A673 (cell line): ENCODE results near the gene URB2.
"Not testable (repeated sequence)": the region's sequence is repeated elsewhere in the genome, so short reads cannot be mapped to it uniquely, and the experiment has no call there.

ENCODE experiments used
- EZH2 ChIP-seq: fragments of 200-600 bp; sonication (generic); IDR thresholded peaks from 2 replicates; pipeline ENCODE4 v1.6.1; 2017; ENCODE audit warnings: borderline replicate concordance, low read depth, mild to moderate bottlenecking, mixed read lengths, antibody characterized with exemption, low read length; ENCODE audit not compliant: poor library complexity, severe bottlenecking
- TF ChIP-seq, protein P1 (sequence below): fragments of 300-800, 200-600 bp; sonication (generic); conservative IDR thresholded peaks from 2 replicates; pipeline ENCODE4 v1.5.1; 2017; ENCODE audit warnings: low read depth, mild to moderate bottlenecking, antibody characterized with exemption, low read length, moderate library complexity, mixed read lengths

GRCh38 chr1:229622641-229623120 is 3.4 kb upstream of the URB2 start:
- TF ChIP-seq, protein P1, sequence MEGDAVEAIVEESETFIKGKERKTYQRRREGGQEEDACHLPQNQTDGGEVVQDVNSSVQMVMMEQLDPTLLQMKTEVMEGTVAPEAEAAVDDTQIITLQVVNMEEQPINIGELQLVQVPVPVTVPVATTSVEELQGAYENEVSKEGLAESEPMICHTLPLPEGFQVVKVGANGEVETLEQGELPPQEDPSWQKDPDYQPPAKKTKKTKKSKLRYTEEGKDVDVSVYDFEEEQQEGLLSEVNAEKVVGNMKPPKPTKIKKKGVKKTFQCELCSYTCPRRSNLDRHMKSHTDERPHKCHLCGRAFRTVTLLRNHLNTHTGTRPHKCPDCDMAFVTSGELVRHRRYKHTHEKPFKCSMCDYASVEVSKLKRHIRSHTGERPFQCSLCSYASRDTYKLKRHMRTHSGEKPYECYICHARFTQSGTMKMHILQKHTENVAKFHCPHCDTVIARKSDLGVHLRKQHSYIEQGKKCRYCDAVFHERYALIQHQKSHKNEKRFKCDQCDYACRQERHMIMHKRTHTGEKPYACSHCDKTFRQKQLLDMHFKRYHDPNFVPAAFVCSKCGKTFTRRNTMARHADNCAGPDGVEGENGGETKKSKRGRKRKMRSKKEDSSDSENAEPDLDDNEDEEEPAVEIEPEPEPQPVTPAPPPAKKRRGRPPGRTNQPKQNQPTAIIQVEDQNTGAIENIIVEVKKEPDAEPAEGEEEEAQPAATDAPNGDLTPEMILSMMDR = not testable (repeated sequence)
- not testable (repeated sequence) for TF ChIP-seq EZH2
